GM15510 (cell line): ENCODE measurements around the gene METTL9.

ENCODE experiments used
- POLR2A ChIP-seq: IDR thresholded peaks from 3 replicates; pipeline ENCODE4 v1.6.1; 2011; ENCODE audit warnings: borderline replicate concordance; ENCODE audit not compliant: insufficient read length; ENCODE audit errors: extremely low read depth

The METTL9 gene

DNA sequence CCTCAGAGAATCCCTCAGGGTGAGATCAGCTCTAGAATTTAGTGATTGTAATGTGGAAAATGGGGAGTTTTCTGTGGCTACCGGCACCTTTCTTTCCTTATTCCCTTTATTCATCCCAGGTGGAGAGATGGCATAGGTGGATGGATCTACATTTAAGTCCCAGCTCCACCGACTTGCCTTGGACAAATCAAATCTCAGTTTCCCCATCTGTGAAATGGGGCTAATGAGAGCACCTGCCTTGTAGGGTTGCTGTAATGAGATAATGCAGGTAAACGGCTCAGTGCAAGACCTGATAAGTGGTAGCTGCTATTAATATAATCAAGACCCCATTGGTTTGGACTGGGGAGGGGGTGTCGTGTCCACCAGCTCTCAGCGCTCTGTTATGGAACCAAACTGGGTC is 104.9 kb downstream of the METTL9 start:
- no peak for TF ChIP-seq POLR2A

DNA sequence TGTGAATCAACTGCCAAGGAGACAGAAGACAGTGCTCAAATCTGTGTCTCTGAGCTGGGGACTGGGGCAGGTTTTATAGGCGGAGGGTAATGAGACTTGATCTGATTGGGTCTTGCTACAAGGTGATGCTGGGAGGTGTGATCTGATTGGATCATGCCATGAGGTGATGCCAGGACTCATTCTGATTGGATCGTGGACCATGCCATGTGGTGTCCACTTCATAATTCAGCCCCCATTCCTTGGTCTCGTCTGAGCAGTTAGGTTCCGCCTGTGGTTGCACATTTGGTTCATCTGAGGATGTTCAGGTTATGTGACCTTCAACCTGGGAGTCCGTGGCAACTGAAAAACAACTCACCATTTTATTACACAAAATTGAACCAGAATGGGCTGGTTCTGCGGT is 105.4 kb downstream of the METTL9 start:
- TF ChIP-seq POLR2A = no peak
